SK-N-SH (cell line): ENCODE data around the gene C4B. TPM values are rescaled to one million over a fixed set of nuclear protein-coding genes. Genes with fewer than 3 reads are reported as not detected.
"Not testable (repeated sequence)": the region's sequence is repeated elsewhere in the genome, so short reads cannot be mapped to it uniquely, and the experiment has no call there.

Source experiments
- CTCF ChIA-PET: fragments of 300-600, 350-600 bp; formaldehyde crosslinking; extraction: SDS; loops from one replicate; lab custom pipeline; 2021; lab: Yijun Ruan, JAX
- POLR2A ChIA-PET: fragments of 350-600 bp; sonication (Branson Sonifier 250); formaldehyde crosslinking; extraction: SDS; loops from one replicate; lab custom pipeline; 2020; ENCODE audit warnings: antibody characterized with exemption, inconsistent platforms; lab: Yijun Ruan, JAX
- DNase-seq: peaks from one replicate; pipeline ENCODE4 v3.0.0; 2012
- H2AFZ ChIP-seq: fragments of 200-600 bp; sonication (generic); 2 replicates; pipeline ENCODE4 v1.8.1; 2016; ENCODE audit warnings: antibody characterized with exemption, mild to moderate bottlenecking, low read depth
- H3F3A ChIP-seq: fragments of 200-600 bp; sonication (generic); replicated peaks from 2 replicates; pipeline ENCODE3; 2016; ENCODE audit warnings: antibody characterized with exemption, mild to moderate bottlenecking; ENCODE audit not compliant: insufficient read depth
- H3K27ac ChIP-seq, 2 experiments: fragments of 200-500 bp in 1 of 2; fragments of 200-600 bp in 1 of 2; sonication (Bioruptor generic) in 1 of 2; sonication (generic), shearing (Covaris generic) in 1 of 2; 2 replicates each; pipeline versions ENCODE4 v1.5.1 to v1.6.1; 2014 to 2016; ENCODE audit warnings: low read depth in 2 of 2, inconsistent platforms in 1 of 2, low read length in 1 of 2, mild to moderate bottlenecking in 1 of 2, mixed read lengths in 1 of 2
- H3K27me3 ChIP-seq: fragments of 200-600 bp; sonication (generic), shearing (Covaris generic); 2 replicates; pipeline ENCODE4 v1.6.1; 2016; ENCODE audit warnings: mixed run types; ENCODE audit not compliant: insufficient read depth
- H3K36me3 ChIP-seq, 2 experiments: fragments of 200-500 bp in 1 of 2; fragments of 200-600 bp in 1 of 2; sonication (Bioruptor generic) in 1 of 2; sonication (generic) in 1 of 2; replicated peaks in 1 of 2; 2 replicates each; pipeline versions ENCODE3 to v1.5.1; 2014 to 2016; ENCODE audit warnings: low read length in 1 of 2, mild to moderate bottlenecking in 1 of 2; ENCODE audit not compliant: insufficient read depth in 2 of 2, control insufficient read depth in 1 of 2
- H3K4me1 ChIP-seq, 2 experiments: fragments of 200-500 bp in 1 of 2; fragments of 200-600 bp in 1 of 2; sonication (Bioruptor generic) in 1 of 2; sonication (generic), shearing (Covaris generic) in 1 of 2; 2 replicates each; pipeline versions ENCODE4 v1.5.1 to v1.6.1; 2014 to 2016; ENCODE audit warnings: low read depth in 1 of 2, low read length in 1 of 2, mixed run types in 1 of 2; ENCODE audit not compliant: insufficient read depth in 2 of 2, control insufficient read depth in 1 of 2
- H3K4me2 ChIP-seq: fragments of 200-600 bp; sonication (generic), shearing (Covaris generic); 2 replicates; pipeline ENCODE4 v1.6.1; 2017; ENCODE audit warnings: mixed run types
- H3K4me3 ChIP-seq, 2 experiments: fragments of 200-500 bp in 1 of 2; fragments of 200-600 bp in 1 of 2; sonication (Bioruptor generic) in 1 of 2; sonication (generic), shearing (Covaris generic) in 1 of 2; 2 replicates each; pipeline versions ENCODE4 v1.5.1 to v1.8.1; 2014 to 2016; ENCODE audit warnings: low read depth in 2 of 2, inconsistent platforms in 1 of 2, low read length in 1 of 2, mild to moderate bottlenecking in 1 of 2, mixed read lengths in 1 of 2, moderate library complexity in 1 of 2
- H3K79me2 ChIP-seq: fragments of 200-600 bp; sonication (generic); 2 replicates; pipeline ENCODE4 v1.8.1; 2017; ENCODE audit warnings: mild to moderate bottlenecking; ENCODE audit not compliant: insufficient read depth
- H3K9ac ChIP-seq: fragments of 200-600 bp; sonication (generic); 2 replicates; pipeline ENCODE4 v1.6.1; 2017; ENCODE audit warnings: mixed run types
- H3K9me2 ChIP-seq: fragments of 200-600 bp; sonication (generic); 2 replicates; pipeline ENCODE4 v1.6.1; 2017; ENCODE audit warnings: mixed run types
- H3K9me3 ChIP-seq: fragments of 200-600 bp; sonication (generic); 2 replicates; pipeline ENCODE4 v1.6.1; 2017; ENCODE audit warnings: mixed run types, mild to moderate bottlenecking, moderate library complexity
- H4K20me1 ChIP-seq: fragments of 200-600 bp; sonication (generic); 2 replicates; pipeline ENCODE4 v1.6.1; 2017; ENCODE audit warnings: mild to moderate bottlenecking, mixed run types; ENCODE audit not compliant: insufficient read depth
- EP300 ChIP-seq, 2 experiments: IDR thresholded peaks; 2 replicates each; pipeline versions ENCODE4 v1.4.0 to v1.6.1; 2012; ENCODE audit warnings: borderline replicate concordance in 1 of 2, low read depth in 1 of 2, low read length in 1 of 2
- NFIC ChIP-seq: IDR thresholded peaks from 2 replicates; pipeline ENCODE4 v1.4.0; 2012; ENCODE audit warnings: borderline replicate concordance
- NRF1 ChIP-seq: IDR thresholded peaks from 2 replicates; pipeline ENCODE4 v1.6.1; 2012; ENCODE audit warnings: low read depth, mild to moderate bottlenecking, low read length
- RAD21 ChIP-seq: IDR thresholded peaks from 2 replicates; pipeline ENCODE4 v1.6.1; 2012; ENCODE audit warnings: mild to moderate bottlenecking, low read length
- TEAD4 ChIP-seq: IDR thresholded peaks from 2 replicates; pipeline ENCODE4 v1.4.0; 2012; ENCODE audit warnings: mild to moderate bottlenecking, borderline replicate concordance; ENCODE audit not compliant: insufficient read depth
- WGBS: methylation state at CpG from one replicate; pipeline ENCODE4 v1.1.6; 2017; ENCODE audit warnings: low lambda C conversion rate; 5-methylcytosine and 5-hydroxymethylcytosine counted together
- polyA plus RNA-seq, 3 experiments: library from polyadenylated mRNA; depleted of rRNA; stranded (reverse); fragments of >200 nt; gene quantifications; 2 replicates each; pipeline ENCODE4 v1.2.3, GENCODE V29; 2012

Gene C4B
- polyA plus RNA-seq, 1 of the 3 experiments (the other 2 are of a cell fraction), result 10.9 TPM

GRCh38 chr6:32050562-32050961, 36.0 kb downstream of the C4B start:
- Histone ChIP-seq H3F3A (no peaks in the 10 kb centered on the region), H3K9ac (no peak overlapping the region), H3K4me2 (no peak overlapping the region), H3K4me1 (peaks cover 0 to 14% of the 10 kb centered on the region in 2 experiments; a peak in 2 of 4 replicates), H3K4me3 (no peak overlapping the region), H3K27ac (no peak overlapping the region), H2AFZ (no peak overlapping the region), H3K9me3 (no peaks in the 10 kb centered on the region), H4K20me1 (no peaks in the 10 kb centered on the region), H3K79me2 (no peaks in the 10 kb centered on the region), H3K27me3 (peaks cover 20% of the 10 kb centered on the region; the same call in 1 of the 2 replicates), H3K36me3 (no peaks in the 10 kb centered on the region), H3K9me2 (no peaks in the 10 kb centered on the region)
- ChIA-PET CTCF (interaction anchor here (1.3 kb wide), 1 partner anchor 370 kb away, joined by 3 read pairs; no protein-coding TSS in a partner anchor), POLR2A (no interaction called here)
- WGBS, result 51% methylated on average over 5 of the region's 5 CpGs
- TF ChIP-seq NFIC (no peak), TEAD4 (no peak), NRF1 (no peak), EP300 (IDR thresholded peaks at IDR 0.05; ENCODE audit: borderline replicate concordance in 1 of 2, low read depth in 1 of 2, low read length in 1 of 2) (no peak), RAD21 (no peak)
- no peak for DNase-seq

GRCh38 chr6:32052626-32053025, 38.0 kb downstream of the C4B start:
- not testable (repeated sequence) for DNase-seq
- CTCF ChIA-PET, result interaction anchor here (0.7 kb wide), 1 partner anchor 258 kb away, joined by 3 read pairs; no protein-coding TSS in a partner anchor
- WGBS, result 70% methylated on average over 10 of the region's 20 CpGs

GRCh38 chr6:32053314-32053713, 38.7 kb downstream of the C4B start:
- WGBS, result 64% methylated on average over 9 of the region's 13 CpGs
- POLR2A ChIA-PET, H3K9me2 ChIP-seq, H3K4me1 ChIP-seq, H3K9ac ChIP-seq, CTCF ChIA-PET, H3K4me2 ChIP-seq, H3K36me3 ChIP-seq, DNase-seq, H3K4me3 ChIP-seq, H3F3A ChIP-seq, H2AFZ ChIP-seq, H3K27ac ChIP-seq, H4K20me1 ChIP-seq, H3K79me2 ChIP-seq, H3K9me3 ChIP-seq: not testable (repeated sequence)
- peaks cover 25% of the 10 kb centered on the region for H3K27me3 ChIP-seq

More at GRCh38 chr6:32052626-32053025, 38.0 kb downstream of the C4B start:
- H3K79me2 ChIP-seq, H3K9me2 ChIP-seq, H3F3A ChIP-seq, H3K4me3 ChIP-seq, H3K36me3 ChIP-seq, POLR2A ChIA-PET, H3K4me2 ChIP-seq, H3K27ac ChIP-seq, H2AFZ ChIP-seq, H4K20me1 ChIP-seq, H3K9me3 ChIP-seq, H3K9ac ChIP-seq, H3K4me1 ChIP-seq: not testable (repeated sequence)
- H3K27me3 ChIP-seq, result peaks cover 20% of the 10 kb centered on the region; the same call in 1 of the 2 replicates

DNA sequence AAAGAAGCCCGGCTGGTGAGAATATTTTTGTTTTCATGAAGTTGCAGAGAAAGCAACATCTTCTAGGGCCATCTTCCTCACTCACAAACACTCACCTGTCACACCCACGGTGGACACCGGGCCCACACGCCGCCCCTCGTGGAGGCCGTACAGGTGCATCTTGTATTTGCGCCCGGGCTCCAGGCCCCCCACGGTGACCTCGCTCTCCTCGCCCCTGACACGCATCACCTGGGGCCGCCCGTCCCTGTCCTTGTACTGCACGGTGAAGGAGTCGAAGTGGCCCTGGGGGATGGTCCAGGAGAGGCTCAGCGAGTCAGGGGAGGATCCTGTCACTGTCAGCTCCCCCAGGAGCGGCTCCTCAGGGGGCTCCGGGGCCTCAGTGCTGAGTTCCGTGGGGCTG, 41.2 kb downstream of the C4B start:
- H3K9me2 ChIP-seq, H3K9me3 ChIP-seq, H3K9ac ChIP-seq, H3K27ac ChIP-seq, H3K4me2 ChIP-seq, H2AFZ ChIP-seq, DNase-seq, POLR2A ChIA-PET, CTCF ChIA-PET, H3K79me2 ChIP-seq, H4K20me1 ChIP-seq, H3K36me3 ChIP-seq, H3K4me3 ChIP-seq, H3F3A ChIP-seq, H3K4me1 ChIP-seq: not testable (repeated sequence)
- WGBS, result 43% methylated on average over 13 of the region's 21 CpGs
- H3K27me3 ChIP-seq, result peaks cover 38% of the 10 kb centered on the region
